ENCODE data around the gene ZNF823.

ZNF823 gene

DNA sequence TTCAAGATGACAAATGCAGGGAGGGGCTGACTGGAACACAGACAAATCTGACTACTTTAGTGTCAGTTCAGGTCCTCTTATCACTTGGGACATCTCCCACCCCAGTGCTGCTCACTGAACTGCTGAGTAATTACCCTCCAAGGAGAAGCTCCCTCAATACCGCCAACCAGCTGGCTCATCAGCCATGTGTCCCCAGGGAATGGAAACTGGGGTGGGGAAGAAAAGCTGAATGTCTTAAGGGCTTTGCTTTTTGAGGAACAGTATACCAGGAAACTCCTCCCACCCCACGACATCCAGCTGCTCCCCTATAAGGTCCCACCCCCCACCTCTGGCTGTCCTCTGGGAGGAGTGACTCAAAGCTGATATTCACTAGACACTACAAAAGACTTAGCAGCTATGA, 2.0 kb downstream of the ZNF823 start:
- no peak for DNase-seq

GRCh38 chr19:11735375-11735774, 3.4 kb downstream of the ZNF823 start:
- DNase-seq: no peak

DNA sequence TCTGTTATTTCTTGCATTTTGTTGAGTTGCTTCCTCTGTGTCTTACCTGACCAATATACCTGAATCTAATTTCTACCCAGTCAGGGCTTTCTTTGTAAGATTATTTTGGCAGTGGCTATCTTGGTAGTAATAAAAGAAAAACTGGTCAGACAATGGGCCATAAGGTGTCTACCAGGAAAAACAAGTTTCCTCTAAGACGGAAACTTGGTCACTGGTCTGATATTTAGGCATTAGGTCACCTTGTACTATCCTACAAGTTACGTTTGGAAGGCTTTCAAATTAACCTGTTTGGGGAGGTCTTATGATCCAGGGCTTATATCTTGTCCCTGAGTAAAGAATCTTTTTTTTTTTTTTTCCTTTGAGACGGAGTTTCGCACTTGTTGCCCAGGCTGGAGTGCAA, 9.2 kb downstream of the ZNF823 start:
- DNase-seq: no peak

DNA sequence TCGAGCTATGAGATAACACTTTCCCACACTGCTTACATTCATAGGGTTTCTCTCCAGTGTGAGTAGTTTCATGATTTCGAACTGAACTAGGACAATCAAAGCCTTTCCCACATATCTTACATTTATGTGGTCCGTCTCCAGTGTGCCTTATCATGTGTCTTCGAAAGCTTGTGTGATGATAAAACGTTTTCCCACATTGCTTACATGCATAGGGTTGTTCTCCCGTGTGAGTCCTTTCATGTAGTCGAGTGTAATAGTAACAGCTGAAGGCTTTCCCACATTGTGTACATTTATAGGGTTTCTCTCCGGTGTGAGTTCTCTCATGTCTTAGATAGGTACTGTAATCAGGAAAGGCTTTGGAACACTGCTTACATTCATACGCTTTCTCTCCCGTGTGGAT, 16.3 kb downstream of the ZNF823 start:
- no peak for DNase-seq

- DNase-seq: no peak
Observed at GRCh38 chr19:11721681-11722080, 17.1 kb downstream of the ZNF823 start.

DNA sequence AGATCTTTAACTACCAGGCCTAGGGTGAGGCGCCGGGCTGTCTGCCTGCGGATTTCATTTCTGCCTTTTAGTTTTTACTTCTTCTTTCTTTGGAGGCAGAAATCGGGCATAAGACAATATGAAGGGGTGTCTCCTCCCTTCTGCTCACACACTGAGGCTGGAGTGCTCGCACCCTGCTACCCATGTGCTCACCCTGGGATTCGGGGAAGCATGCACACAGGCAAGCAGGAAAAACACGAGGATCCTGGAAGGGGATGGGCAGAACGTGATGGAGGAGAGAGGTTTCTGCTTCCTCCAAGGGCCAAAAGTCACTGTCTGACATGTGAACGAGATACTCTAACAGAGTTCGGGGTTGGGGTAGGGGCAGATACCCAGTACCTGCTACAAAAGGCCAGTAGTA, 28.4 kb downstream of the ZNF823 start:
- no peak for DNase-seq

DNA sequence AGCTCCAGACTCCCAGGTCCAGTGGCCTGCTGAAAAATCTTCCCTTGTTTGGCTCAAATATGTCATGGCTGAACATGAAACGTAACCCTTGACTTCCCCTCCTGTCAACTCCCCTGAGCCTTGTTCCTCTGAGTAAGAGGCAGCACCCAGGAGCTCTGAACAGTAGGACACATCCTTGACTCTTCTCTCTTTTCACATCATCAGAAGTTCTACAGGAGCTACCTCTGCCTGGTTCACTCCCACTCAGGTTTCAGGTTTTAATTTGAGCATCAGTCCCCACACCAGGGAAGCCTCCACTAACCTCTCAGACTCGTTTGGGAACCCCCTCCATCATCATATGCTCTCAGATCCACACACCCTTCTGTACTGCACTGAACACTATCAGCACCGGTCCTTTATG, 30.3 kb downstream of the ZNF823 start:
- no peak for DNase-seq

- no peak for DNase-seq
Observed at GRCh38 chr19:11705474-11705873, 33.3 kb downstream of the ZNF823 start.

DNA sequence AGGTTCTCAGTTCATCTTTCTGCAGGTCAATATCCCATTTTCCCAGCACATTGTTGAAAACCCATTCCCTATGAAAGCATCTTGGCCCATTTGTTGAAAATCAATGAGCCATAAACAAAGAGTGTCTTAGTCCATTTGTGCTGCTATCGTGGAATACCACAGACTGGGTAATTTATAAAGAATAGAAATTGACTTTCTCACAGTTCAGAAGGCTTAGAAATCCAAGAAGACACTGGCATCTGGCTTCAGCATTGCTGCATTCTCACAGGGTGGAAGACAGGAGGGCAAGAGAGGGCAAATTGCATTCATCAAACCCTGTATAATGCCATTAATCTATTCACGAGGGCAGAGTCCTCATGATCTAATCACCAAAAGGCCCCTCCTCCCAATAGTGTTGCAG, 34.1 kb downstream of the ZNF823 start:
- DNase-seq: no peak

DNA sequence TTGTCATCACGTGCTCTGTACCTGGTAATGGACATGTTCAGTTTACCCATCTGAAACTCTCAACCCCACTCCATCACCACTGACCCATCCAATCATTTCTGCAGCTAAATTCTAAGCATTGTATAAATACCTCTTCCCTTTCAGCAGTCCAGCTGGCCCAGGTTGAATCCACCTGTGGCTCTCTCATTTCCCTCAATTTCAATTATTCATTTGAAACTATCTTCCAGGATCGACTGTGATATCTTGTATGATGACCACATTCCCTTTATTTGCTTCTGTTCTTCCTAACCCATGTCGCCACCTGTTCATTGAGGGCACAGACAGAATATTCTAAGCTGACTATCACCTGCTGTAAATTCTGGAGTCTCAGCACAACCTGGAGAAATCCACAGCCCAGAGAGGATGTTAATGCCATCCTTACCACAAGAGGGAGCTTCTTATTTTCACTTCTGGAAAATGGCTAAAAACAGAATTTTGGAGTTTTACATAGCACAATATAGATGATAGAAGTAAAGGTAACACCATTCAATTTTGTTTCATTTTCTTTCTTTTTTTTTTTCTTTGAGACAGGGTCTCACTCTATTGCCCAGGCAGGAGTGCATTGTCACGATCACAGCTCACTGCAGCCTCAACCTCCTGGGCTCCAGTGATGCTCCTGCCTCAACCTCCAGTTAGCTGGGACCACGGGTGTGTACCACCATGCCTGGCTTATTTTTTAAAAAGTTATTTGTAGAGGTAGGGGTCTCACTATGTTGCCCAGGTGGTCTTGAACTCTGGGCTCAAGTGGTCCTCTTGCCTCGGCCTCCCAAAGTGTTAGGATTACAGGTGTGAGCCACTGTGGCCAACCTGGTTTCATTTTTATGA, 38.6 kb downstream of the ZNF823 start:
- DNase-seq: no peak

GRCh38 chr19:11698231-11698630, 40.5 kb downstream of the ZNF823 start:
- no peak for DNase-seq

- DNase-seq: no peak
Observed at GRCh38 chr19:11697284-11697855, 41.4 kb downstream of the ZNF823 start.

DNA sequence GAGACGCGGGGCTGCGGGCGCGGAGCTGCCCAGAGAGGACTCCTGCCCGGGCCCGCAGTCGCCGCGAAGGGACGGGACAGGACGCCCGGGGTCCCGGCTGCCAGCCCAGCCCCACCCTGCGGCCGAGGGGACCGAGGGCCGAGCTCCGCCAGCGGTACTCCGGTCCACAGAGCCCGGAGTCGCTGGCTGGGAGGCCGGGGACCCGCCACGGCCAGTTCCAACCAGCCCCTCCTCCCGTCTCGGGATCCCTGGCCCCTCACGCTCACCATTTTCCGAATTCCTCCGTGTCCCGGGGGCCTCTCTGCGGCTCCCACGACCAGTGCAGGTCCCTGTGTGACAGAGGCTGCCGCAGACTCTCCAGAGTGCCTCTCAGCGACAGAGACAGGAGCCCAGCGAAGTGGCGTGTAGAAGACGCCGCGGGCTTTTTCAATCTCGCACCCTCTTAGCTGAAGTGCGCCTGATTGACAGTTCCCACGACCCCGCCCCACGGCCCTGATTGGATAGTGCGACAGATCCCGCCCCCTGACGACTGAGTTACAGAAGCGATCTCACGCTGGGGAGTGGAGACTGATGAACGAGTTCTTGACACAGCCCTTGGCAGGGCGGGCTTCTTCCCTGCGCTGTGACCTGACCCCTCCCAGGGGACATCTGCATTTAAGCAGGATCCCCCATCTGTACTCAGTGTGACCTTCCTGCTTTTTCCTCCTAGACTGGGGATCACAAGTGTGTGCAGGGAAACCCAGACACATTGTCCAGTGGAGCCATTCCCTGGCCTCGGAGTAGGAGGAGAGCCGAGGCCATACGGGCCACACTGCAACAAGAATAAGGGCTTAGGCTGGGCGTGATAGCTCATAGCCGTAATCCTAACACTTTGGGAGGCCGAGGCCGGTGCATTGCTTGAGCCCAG, 44.0 kb downstream of the ZNF823 start:
- DNase-seq: peak; percentile 42

DNA sequence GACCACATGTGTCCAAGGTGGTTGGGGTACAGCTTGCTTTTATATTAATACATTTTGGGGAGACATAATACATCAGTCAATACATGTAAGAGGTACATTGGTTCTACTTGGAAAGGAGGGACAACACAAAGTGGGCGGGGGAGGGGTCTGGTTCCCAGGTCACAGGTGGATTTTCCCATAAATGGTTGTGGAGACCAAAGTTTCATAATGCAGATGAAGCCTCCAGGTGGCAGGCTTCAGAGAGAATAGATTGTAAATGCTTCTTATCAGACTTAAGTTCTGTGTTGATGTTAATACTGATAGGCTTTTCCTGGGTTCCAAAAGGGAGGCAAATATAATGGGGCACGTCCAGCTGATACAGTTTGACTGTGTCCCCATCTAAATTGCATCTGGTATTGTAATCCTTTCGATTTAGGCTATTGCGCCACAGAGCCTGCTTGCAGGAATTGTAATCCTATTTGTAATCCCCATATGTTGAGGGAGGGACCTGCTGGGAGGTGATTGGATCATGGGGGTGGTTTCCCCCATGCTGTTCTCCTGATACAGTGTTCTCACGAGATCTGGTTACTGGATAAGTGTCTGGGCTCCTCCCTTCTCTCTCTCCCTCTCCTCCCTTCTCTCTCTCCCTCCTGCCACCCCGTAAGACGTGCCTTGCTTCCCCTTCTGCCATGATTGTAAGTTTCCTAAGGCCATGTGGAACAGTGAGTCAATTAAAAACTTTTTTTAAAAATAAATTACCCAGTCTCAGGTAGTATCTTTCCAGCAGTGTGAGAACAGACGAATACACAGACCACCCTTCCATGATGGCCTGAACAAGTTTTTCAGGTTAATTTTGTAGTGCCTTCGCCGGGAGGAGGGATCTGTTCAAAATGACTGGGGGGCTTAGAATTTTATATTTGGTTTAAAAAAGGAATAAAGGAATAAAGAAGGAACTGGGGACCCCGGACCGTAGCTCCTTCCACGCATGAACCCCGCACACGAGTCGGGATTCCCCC, 44.9 kb downstream of the ZNF823 start:
- DNase-seq: no peak

DNA sequence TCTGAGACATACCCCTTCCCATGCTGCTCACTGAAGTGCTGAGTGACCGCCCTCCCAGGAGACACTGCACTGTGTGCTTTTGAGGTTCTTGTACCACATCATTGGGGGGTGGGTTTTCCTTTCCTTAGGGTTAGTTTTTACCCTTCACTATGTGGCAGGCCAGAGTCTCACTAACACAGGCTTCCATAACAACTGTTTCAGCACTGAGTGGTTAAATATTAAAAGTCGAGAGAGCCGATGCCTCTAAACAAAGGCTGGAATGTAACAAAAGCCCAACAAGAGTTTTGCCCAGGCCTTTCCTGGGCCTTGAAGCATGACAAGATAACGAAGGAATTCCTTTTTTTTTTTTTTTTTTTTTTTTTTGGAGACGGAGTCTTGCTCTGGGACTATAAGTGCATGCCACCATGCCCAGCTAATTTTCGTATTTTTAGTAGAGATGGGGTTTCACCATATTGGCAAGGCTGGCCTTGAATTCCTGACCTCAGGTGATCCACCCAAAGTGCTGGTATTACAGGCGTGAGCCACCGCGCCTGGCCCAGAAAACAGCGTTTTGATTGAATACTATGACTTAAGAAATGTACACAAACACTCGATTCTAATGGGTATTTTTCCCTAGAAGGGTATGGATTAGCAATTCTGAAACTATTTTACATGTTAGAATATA, 46.5 kb downstream of the ZNF823 start:
- no peak for DNase-seq

DNA sequence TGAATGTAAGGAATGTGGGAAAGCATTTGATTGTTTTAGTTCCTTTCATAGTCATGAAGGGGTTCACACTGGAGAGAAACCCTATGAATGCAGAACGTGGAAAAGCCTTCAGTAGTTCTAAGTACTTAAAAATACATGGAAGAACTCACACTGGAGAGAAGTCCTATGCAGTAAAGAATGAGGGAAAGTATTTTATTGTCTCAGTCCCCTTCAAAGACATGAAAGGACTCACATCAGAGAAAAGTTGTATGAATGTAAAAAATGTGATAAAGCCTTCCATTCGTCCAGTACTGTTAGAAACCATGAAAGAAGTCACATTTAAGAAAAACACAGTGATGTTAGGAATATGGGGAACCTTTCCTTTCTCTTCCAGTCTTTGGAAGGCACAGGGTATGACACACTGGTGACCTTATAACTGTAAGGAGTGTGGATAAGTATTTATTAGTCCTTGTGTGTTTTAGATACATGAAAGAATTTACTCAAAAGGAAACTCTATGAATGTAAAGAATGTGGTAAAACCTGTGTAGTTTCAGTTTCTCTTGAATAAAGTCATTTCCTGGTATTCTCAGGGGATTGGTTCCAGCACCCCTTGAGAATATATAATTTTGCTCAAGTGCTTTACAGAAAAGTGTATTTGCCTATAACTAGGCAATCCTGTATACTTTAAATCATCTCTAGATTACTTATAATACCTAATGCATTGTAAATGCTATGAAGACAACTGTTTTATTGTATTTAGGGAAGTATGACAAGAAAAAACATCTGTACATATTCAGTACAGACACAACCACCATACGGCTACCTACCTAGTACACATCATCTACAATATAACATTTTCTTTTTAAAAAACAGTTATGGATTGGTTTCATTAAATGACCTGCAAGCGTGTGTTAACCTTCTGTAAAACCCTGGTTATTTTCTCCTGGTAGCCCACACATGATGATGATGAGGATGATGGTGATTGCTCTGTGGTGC, 52.8 kb downstream of the ZNF823 start:
- DNase-seq: no peak

GRCh38 chr19:11684987-11685675, 53.6 kb downstream of the ZNF823 start:
- DNase-seq: no peak

- DNase-seq: no peak
Observed at GRCh38 chr19:11680689-11681302, 58.0 kb downstream of the ZNF823 start.

- no peak for DNase-seq
Observed at GRCh38 chr19:11678504-11678903, 60.2 kb downstream of the ZNF823 start.

All from 8988T (cell line).